Cardiac fibroblast (primary cell): Measurements from ENCODE around the gene GADD45A.
A peak's percentile ranks its signal among the peaks of the same experiment; 100 is the strongest.
"Not testable (repeated sequence)": the region's sequence is repeated elsewhere in the genome, so short reads cannot be mapped to it uniquely, and the experiment has no call there.

Experiments
- DNase-seq, 2 donors: peaks; one replicate each; pipeline versions ENCODE4 v3.0.0 to v3.0.0-alpha.2; 2010; ENCODE audit warnings: low read depth in 2 of 2
- H3K4me3 ChIP-seq, 2 donors: replicated peaks in 1 of 2; 1 replicate in 1 of 2; 2 replicates in 1 of 2; pipeline ENCODE4 v1.5.1; 2011; ENCODE audit warnings: low read depth in 2 of 2, low read length in 2 of 2, mild to moderate bottlenecking in 2 of 2, moderate library complexity in 1 of 2
- TF ChIP-seq, protein P1 (sequence below): IDR thresholded peaks from one replicate; pipeline ENCODE4 v1.5.1; 2011; ENCODE audit warnings: low read depth, mild to moderate bottlenecking, low read length, inconsistent platforms

GADD45A gene

DNA sequence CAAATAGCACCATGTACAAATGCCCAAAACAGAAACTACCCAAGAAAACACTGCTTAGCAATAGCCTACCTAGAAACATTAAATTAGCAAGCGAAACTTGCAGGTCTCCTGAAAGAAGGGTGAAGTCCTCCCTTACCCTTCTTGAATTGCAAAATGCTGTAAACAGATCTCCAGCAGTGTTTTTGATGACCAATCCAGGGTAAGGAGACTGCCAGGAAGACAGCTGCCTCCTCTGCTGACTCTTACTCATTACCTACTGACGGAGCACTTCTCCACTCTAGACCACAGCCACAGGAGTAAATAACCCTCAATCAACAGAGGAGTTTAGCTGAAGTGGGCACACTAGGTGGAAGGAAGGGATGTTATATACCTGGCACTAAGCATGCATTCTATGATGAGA, 32.2 kb upstream of the GADD45A start:
- TF ChIP-seq, protein P1, sequence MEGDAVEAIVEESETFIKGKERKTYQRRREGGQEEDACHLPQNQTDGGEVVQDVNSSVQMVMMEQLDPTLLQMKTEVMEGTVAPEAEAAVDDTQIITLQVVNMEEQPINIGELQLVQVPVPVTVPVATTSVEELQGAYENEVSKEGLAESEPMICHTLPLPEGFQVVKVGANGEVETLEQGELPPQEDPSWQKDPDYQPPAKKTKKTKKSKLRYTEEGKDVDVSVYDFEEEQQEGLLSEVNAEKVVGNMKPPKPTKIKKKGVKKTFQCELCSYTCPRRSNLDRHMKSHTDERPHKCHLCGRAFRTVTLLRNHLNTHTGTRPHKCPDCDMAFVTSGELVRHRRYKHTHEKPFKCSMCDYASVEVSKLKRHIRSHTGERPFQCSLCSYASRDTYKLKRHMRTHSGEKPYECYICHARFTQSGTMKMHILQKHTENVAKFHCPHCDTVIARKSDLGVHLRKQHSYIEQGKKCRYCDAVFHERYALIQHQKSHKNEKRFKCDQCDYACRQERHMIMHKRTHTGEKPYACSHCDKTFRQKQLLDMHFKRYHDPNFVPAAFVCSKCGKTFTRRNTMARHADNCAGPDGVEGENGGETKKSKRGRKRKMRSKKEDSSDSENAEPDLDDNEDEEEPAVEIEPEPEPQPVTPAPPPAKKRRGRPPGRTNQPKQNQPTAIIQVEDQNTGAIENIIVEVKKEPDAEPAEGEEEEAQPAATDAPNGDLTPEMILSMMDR: no peak
- peak; percentile 80 to 92 for DNase-seq
- H3K4me3 ChIP-seq: no peak overlapping the region

DNA sequence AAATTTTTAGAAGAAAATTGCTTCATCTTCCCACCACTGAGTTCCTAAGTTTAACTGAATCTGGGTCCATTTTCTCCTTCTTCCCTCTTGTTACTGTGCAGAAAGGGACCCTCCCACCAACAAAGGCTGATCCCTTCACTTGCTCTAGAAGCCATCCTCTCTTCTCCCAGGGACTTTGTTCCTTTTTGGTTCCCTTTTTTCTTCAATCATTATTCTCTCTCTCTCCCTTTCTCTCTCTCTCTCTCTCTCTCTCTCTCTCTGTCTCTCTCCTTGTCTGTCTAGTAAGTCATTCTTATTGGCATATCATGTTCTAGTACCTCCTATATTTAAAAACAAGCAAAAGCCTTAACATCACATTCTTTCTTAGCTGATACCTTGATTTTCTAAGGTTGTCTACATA, 31.7 kb upstream of the GADD45A start:
- DNase-seq: no peak
- TF ChIP-seq, protein P1: no peak

DNA sequence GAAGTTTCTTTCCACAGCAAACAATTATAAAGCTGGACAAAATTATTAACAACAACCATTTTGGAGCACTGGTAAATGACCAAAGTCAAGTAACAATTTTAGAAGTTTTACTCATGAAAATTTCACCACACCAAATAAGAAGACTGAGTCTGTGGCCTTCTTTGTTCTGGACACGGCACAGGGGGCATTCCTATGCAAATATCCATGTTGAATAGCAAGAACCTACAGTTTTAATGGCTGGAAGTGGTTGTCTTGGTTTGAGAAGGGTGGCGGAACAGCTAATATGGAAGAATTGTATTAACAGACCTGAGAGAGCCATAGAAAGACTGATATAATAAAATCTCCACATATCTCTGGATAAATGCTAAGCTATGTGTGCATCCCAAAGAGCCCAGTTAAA, 29.4 kb upstream of the GADD45A start:
- no peak overlapping the region for H3K4me3 ChIP-seq
- TF ChIP-seq, protein P1: no peak
- DNase-seq: no peak

More for the DNA sequence above, 31.7 kb upstream of the GADD45A start:
- H3K4me3 ChIP-seq: no peak overlapping the region

DNA sequence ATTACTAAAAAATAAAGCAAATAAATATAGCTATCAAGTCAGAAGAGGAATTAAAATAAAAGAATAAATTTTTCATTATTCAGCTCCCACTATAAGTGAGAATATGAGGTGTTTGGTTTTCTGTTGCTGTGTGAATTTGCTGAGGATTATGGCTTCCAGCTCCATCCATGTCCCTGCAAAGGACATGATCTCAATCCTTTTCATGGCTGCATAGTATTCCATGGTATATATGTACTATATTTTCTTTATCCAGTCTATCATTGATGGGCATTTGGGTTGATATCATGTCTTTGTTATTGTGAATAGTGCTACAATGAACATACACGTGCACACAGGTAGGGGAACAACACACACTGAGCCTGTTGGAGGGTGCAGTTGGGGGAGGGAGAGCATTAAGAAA, 27.8 kb upstream of the GADD45A start:
- DNase-seq, H3K4me3 ChIP-seq: not testable (repeated sequence)

DNA sequence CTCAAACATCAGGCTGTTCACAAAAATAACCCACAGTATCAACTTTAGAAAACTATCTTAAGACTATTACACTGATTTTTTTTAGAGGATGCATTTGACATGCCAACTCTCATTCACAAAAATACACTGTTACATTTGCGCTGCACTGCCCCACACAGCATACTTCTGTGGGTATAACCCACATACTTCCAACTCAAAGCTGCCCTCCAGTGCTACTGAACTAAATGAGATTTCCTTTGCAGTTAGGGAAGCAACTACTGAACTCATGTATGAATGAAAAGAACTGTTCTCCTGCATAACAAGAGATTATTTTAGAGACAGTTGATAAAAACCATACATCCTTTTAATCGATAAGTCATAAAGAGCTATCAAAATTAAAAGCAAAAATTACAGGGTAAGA, 25.8 kb upstream of the GADD45A start:
- no peak overlapping the region for H3K4me3 ChIP-seq
- DNase-seq: no peak
- TF ChIP-seq, protein P1: no peak

DNA sequence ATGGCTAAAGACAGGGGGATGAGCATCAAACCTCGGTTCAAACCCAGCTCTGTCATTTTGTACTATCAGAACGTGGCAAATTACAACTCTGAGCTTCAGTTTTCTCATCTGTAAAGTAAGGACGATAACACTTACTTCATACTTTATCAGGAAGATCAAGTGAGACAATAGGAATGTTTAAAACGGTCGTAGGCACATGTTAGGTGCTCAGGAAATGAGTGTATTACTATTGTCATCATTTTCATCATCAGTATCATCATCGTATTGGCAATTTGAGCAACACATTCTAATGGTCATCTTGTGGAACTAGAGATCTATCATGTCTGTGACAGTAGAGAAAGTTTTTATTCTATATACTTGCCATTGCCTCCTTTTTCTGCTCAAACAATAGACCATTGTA, 22.1 kb upstream of the GADD45A start:
- DNase-seq: peak in 1 of 2 donors; percentile 56
- TF ChIP-seq, protein P1: no peak
- H3K4me3 ChIP-seq: no peak overlapping the region

DNA sequence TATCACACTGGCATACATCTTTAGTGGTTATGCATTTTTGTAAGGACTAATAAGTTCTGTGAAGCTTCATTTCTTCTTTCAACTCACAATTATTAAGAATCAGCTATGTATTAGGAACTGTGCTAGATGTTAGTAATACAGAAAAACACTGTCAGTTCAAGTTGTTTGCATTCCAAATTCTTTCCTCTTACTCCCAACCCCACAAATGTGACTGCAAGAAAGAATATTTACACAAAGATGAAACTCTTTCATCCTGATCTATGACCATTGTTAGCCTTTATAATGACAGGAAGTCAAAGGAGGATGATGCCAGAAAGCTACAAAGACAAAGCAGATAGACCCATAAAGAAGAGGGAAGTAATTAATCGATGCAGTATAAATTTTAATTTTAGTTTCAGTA, 21.0 kb upstream of the GADD45A start:
- TF ChIP-seq, protein P1: no peak
- DNase-seq: peak in 1 of 2 donors; percentile 50
- H3K4me3 ChIP-seq: no peak overlapping the region

DNA sequence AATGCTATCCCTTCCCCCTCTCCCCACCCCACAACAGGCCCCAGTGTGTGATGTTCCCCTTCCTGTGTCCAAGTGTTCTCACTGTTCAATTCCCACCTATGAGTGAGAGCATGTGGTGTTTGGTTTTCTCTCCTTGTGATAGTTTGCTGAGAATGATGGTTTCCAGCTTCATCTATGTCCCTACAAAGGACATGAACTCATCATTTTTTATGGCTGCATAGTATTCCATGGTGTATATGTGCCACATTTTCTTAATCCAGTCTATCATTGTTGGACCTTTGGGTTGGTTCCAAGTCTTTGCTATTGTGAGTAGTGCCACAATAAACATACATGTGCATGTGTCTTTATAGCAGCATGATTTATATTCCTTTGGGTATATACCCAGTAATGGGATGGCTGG, 19.7 kb upstream of the GADD45A start:
- not testable (repeated sequence) for H3K4me3 ChIP-seq, DNase-seq
